HS-5 (cell line): ENCODE data around the gene LRSAM1.

Source experiments
- DNase-seq: peaks from one replicate; pipeline ENCODE4 v3.0.0-alpha.2; 2012; ENCODE audit warnings: low read depth

LRSAM1 gene

GRCh38 chr9:127426756-127427155 lies 24.6 kb upstream of the LRSAM1 start:
- no peak for DNase-seq

GRCh38 chr9:127428348-127428747 lies 23.0 kb upstream of the LRSAM1 start:
- no peak for DNase-seq

- no peak for DNase-seq
Observed at GRCh38 chr9:127430415-127430814, 20.9 kb upstream of the LRSAM1 start.

GRCh38 chr9:127437497-127438264 lies 13.6 kb upstream of the LRSAM1 start:
- DNase-seq, result no peak

- no peak for DNase-seq
Observed at GRCh38 chr9:127438394-127438793, 12.9 kb upstream of the LRSAM1 start.

GRCh38 chr9:127444283-127444920 lies 6.9 kb upstream of the LRSAM1 start:
- no peak for DNase-seq

GRCh38 chr9:127444921-127445850 lies 6.1 kb upstream of the LRSAM1 start:
- no peak for DNase-seq

GRCh38 chr9:127445851-127446712 lies 5.2 kb upstream of the LRSAM1 start:
- DNase-seq, result no peak

GRCh38 chr9:127446713-127447415 lies 4.4 kb upstream of the LRSAM1 start:
- DNase-seq, result no peak

- no peak for DNase-seq
Observed at GRCh38 chr9:127447416-127448111, 3.7 kb upstream of the LRSAM1 start.

GRCh38 chr9:127448112-127448805 lies 3.1 kb upstream of the LRSAM1 start:
- DNase-seq, result no peak

- no peak for DNase-seq
Observed at GRCh38 chr9:127449332-127449966, 1.9 kb upstream of the LRSAM1 start.

- no peak for DNase-seq
Observed at GRCh38 chr9:127450243-127450760, 1.0 kb upstream of the LRSAM1 start.

- DNase-seq, result no peak
Observed at GRCh38 chr9:127451608-127451857, 223 bp downstream of the LRSAM1 start.

- no peak for DNase-seq
Observed at GRCh38 chr9:127451858-127452656, 747 bp downstream of the LRSAM1 start.

GRCh38 chr9:127452691-127453090 lies 1.4 kb downstream of the LRSAM1 start:
- no peak for DNase-seq

GRCh38 chr9:127455324-127455992 lies 4.1 kb downstream of the LRSAM1 start:
- no peak for DNase-seq
